ENCODE results near the gene ADAT1. TPM values are rescaled to one million over a fixed set of nuclear protein-coding genes. Genes with fewer than 3 reads are reported as not detected.

Gene ADAT1
- total RNA-seq, 1 donor from 2014 or later: 55.0 TPM

Other genes starting within 250 kb of the ADAT1 start
- 51.0 and 55.1 TPM in 2 replicates for gene CFDP1, start 189.8 kb downstream of the ADAT1 start, total RNA-seq
- 25.1 and 49.3 TPM in 2 replicates for gene TMEM170A, start 158.6 kb downstream of the ADAT1 start, total RNA-seq
- 1.5 and 2.1 TPM in 2 replicates for gene CHST6, start 127.8 kb downstream of the ADAT1 start, total RNA-seq
- gene CHST5, start 87.2 kb downstream of the ADAT1 start, total RNA-seq: not detected in 2 replicates
- 15.0 and 19.2 TPM in 2 replicates for gene TMEM231, start 67.0 kb downstream of the ADAT1 start, total RNA-seq
- gene GABARAPL2, start 56.9 kb downstream of the ADAT1 start, total RNA-seq: 33.1 and 34.6 TPM in 2 replicates
- 213 and 222 TPM in 2 replicates for gene KARS1, start 24.4 kb upstream of the ADAT1 start, total RNA-seq
- 39.0 and 49.8 TPM in 2 replicates for gene TERF2IP, start 24.5 kb upstream of the ADAT1 start, total RNA-seq
- not detected in 2 replicates for gene CPHXL2, start 53.7 kb upstream of the ADAT1 start, total RNA-seq
- not detected in 2 replicates for gene DUXB, start 78.2 kb upstream of the ADAT1 start, total RNA-seq
- gene CPHXL, start 103.2 kb upstream of the ADAT1 start, total RNA-seq: not detected in 2 replicates

All from pulmonary artery endothelial cell (primary cell).